ENCODE measurements around the gene KLHDC1.
"Not testable (repeated sequence)": the region's sequence is repeated elsewhere in the genome, so short reads cannot be mapped to it uniquely, and the experiment has no call there.

The KLHDC1 gene

DNA sequence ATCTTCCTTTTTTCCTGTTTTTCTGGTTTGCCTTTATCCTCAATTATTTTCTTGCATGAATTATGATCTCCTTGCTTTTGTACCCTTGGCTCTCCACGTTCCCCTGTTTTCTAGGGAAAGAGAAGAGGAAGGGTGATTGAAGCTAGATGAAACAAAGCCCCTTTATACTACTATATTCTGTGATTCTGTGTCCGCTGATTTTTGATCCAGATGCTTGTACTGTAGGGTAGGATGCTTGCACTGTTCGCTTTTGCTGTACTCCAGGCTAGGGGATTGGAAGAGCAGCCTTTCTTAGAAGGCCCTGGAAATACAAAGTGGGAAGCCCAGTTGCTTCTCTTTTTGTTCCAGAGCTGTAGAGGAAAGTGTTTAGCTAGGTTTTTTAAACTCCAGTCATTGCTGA is 40.0 kb downstream of the KLHDC1 start:
- no peak for DNase-seq

DNA sequence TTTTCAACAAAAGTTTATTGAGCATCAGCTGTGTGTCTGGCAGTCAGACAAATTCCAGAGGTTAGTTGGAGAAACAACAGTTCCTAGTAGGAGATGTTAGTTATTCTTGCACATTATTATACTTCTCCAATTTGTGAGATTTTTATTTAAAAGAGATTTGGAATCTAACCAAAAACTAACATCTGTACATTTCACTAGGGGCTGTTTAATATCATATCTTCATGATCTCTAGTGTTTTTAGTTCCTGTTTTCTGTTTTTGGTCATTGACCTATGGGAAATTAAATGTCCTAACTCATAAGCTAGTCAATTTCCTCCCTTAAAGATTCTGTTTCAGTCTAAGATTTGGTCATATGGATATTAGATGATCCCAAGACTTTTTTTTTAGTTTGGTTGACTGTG is 40.9 kb downstream of the KLHDC1 start:
- peak; percentile 4 for DNase-seq

DNA sequence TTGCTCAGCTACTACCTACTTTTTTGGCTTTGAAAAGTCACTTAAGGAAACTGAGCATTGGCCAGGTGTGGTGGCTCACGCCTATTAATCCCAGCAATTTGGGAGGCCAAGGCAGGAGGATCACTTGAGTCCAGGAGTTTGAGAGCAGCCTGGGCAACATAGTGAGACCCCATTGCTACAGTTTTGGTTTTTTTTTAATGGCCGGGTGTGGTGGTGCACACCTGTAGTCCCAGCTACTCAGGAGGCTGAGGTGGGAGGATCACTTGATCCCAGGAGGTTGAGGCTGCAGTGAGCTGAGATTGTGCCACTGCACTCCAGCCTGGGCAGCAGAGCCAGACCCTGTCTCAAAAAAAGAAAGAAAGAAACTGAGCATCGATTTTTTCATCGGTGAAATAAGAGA is 42.7 kb downstream of the KLHDC1 start:
- DNase-seq, result not testable (repeated sequence)

DNA sequence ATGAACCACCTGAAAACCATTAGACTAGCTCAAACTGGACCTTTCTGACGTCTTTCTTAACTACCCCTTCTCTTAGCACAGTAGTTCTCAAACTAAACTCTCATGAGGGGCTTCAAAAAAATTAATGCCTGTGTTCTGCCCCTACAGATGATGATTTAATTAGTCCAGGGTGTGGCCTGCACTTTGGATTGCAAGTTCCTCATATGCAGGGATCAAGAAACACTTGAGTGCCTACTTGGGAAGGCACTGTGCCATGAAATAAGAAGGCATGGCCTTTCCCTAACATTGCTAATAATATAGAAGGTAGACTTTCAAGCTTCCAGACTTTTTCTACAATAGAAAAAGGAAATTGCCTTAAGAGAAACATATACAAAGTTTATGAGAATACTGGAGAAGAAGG is 52.3 kb downstream of the KLHDC1 start:
- DNase-seq, result no peak

DNA sequence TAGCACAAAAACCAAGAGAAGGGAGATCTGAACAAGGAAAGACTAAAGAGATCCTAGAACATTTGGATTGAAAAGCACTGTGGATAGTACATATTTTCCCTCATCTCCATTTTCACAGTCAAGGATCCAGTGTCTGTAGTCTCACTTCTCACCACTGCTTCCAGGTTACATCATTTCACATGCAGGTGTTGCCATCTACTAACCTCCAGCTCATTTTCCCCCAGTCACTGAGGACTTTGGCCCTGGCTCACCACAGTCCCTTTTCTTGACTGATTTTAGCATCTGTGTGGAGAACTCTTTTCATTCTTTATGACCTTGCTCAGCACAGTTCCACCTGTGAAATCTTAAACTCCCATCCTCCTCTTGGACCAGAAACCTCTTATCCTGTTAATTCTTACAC is 53.6 kb downstream of the KLHDC1 start:
- not testable (repeated sequence) for DNase-seq

DNA sequence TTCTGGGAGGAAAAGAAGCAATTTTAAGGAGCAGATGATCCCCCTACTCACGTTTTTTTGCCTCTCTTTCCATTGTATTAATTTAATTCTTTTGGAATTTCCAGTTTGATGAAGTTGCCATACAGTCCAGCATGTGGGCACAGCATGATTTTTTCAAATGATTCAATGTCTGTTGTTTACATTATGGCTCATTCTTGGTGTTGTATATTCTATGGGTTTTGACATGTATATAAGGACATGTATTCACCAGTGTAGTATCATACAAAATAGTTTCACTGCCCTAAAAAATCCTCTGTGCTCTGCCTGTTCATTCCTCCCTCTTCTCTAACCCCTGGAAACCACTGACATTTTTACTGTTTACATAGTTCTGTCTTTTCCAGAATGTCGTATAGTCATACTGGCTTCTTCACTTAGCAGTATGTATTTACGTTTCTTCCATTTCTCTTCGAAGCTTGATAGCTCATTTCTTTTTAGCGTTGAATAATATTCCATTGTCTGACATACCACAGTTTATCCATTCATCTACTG is 61.7 kb downstream of the KLHDC1 start:
- DNase-seq, result no peak

DNA sequence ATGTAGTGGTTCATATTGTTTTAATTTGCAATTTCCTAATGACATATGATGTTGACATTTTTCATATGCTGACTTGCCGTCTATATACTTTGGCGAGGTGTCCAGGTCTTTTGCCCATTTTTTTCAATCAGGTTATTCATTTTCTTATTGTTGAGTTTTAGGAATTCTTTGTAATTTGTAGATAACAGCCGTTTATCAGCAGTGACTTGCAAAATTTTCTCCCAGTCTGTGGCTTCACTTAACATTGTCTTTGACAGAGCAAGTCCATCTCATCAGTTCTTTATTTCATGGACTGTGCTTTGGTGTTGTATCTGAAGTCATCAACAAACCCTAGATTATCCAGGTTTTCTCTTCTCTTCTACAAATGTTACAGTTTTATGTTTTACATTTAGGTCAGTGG is 62.5 kb downstream of the KLHDC1 start:
- no peak for DNase-seq

DNA sequence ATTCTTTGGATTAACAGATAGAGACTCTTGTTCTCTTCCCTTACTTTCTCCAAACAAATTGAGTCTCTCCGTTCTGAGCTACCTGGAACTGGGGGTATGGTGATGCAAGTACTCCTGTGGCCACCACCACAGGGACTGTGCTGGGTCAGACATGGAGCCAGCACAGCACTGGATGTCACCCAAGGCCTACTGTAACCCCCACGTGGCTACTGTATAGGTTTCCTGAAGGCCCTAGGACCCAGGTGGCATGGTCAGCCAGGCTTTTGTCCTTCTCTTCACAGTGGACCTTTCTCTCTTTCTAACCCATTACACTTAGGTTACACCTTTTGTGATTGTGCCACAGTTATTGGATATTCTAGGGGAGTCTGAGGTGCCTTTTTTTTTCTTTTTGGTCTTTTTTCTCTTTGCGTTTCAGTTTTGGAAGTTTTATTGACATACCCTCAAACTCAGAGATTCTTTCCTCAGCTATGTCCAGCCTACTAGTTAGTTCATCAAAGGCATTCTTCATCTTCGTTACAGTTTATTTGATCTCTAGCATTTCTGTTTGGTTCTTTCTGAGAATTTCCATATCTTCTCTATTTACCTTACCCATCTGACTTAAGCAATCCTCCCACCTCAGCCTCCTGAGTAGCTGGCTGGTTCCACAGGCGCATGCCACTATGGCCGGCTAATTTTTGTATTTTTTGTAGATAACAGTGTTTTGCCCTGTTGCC is 69.1 kb downstream of the KLHDC1 start:
- no peak for DNase-seq

DNA sequence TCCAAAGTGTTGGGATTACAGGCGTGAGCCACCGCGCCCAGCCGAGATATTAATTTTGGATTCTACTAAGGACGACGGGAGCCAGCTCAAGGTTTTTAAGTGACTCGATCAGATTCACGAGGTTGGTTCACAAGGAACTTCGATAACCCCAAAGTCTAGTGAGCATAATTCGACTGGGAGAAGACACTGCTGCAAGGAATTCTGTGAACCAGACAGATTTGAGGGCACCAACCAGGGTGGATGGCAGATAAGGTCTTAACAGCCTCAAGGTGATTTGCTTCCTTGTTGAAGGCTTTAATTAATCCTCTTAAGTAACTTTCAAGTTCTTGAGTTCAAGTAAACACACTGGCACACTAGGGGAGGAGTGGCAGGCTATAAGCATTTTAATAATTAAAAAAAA is 73.9 kb downstream of the KLHDC1 start:
- no peak for DNase-seq

DNA sequence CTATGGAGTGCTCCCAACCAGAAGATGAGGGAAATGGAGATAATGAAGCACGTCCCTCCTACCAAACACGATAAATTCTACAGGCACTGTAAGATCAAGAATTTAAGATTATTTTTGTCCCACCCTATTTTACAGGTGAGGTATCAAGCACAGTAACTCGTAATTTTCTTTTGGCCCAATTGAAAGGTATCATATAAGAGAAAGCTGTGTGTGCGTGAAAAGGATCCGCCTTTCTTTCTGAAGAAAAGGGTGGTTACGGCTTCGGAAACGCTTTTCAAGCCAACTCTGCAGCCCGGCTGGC is 74.3 kb downstream of the KLHDC1 start:
- DNase-seq, result no peak

DNA sequence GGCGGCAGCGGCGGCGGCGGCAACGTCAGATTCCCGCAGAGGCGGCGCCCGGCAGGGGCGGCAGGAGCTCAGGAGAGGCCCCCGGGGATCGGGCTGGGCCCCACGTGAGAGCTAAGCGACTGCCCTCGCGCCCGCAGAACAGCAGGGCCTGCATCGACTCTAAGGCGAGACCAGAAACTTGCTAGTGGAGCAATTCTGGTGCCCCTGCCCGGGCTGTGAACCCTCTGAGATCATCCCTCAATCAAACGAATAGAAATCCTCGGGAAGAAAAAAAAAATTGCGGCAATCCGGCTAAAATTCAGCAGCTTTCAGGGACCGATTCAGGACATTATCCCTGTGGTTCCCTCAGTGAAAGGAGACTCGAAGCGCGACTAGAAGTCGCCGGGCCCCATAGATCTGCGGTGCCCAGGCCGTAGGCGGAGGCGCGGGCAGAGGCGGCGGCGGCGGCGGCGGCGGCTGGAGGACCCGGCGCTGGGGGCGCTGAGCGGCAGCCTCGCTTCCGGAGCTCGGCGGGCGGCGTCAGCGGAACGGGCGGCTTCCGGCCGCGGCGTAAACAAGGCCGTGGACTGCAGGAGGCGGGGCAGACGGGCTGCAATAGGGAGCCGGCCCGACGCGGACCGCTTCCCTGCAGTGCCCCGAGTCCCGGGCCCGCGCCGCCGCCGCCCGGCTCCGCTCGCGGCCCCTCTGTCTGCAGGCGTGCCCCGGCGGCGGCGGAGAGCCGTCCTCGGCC is 74.8 kb downstream of the KLHDC1 start, which contains the start of gene KLHDC2:
Gene KLHDC2, plus strand, starts transcription at position 583 of the 730 bp plus-strand sequence. CDS start 316 bp downstream, outside the sequence.
- DNase-seq, result peak; percentile 71

DNA sequence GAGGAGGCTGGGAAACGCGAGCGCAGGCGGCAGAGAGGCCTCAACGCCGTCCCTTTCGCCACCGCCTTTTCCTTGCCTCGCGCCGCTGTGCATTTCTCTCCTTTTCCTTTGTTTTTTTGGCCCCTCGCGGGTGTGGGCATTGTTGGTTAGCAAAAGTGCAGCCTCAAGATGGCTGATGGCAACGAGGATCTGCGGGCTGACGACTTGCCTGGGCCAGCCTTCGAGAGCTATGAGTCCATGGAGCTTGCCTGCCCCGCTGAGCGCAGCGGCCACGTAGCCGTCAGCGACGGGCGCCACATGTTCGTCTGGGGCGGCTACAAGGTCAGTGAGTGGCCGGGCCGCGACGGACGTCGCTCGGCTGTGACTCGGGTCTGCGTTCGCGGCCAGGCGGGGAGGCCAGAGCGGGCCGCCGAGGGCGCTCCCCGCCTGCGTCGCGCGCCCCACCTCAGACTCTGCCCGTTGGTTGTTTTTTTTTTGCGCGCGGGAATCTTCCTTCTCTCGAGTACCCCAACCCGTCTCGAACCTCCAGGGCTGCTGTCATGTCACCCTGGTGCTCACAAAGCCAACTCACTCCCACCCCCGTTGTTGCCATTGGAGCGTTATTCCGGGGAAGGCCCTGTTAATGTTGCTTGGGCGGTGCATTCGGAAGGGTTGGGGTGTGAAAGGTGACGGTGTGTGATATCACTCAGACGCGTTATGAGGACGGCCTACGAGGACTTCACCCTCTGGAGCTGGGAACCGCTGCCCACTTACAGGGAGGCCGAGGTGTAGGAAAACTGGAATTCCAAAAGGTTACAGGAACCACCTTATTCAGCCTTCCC is 75.6 kb downstream of the KLHDC1 start:
- peak; percentile 32 for DNase-seq

DNA sequence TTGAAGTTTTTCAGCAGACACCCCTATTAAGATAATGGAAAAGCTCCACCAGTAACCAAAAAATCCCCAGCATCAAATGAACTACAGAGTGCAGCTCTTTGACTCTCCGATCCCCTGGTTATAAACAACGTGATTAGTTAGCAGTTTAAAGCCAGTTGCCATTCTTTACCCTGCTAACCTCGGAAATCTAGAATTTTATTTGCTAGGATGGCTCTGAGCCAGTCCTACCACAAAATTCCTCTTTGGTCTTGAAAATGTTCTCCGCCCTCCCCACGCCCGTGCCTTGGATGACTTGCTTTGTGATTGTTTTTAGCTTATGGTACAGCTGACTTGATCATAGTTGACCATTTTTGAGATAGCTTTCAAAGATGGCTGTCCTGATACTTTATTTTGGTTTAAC is 76.3 kb downstream of the KLHDC1 start:
- DNase-seq, result no peak

DNA sequence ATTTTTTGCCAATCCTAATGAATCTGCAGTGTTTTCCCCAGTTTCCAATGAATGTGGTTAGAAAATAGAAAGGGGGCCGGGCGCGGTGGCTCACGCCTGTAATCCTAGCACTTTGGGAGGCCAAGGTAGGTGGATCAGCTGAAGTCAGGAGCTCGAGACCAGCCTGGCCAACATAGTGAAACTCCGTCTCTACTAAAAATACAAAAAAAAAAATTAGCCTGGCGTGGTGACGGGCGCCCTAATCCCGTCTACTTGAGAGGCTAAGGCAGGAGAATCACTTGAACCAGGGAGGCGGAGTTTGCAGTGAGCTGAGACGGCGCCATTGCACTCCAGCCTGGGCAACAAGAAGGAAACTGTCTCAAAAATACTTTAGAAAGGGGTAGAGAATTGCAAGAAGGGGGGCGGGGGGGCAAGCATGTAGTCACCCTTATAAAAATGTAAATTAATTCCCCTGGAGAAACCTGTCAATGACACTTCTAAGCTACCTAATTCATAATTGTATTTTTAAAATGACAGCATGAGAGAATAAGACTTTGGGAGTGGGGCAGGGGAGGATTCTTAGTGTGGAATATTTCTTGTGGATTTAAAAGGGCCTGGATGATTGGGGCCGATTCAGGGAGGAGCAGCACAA is 76.8 kb downstream of the KLHDC1 start:
- peak; percentile 10 for DNase-seq

DNA sequence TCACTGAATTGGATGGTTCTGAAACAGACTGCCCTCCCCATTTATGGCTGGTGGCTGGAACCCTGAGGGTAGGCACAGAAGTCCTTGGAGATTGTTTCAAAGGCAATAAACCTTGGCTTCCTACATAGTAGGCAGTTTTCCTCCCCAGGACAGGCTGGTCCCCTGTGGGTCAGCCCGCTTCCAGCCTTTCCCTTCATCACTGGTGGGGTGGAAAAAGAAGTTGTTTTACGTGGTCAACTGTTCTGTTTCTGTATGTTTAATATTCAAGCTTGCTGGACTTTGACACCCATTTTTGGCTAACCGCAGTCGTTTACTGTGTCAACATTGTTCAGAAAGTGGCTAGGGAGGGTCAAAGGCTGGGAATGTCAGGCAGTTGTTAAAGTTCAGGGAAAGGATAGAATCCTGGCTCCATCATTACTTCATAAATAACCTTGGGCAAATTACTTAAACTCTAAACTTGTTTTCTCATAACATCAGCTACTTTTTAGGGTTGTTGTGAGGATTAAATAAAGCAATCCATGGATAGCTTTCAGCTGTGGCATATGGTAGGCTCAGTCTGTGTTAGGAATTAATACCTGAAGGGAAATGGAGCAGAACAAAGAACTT is 77.4 kb downstream of the KLHDC1 start:
- DNase-seq, result no peak

DNA sequence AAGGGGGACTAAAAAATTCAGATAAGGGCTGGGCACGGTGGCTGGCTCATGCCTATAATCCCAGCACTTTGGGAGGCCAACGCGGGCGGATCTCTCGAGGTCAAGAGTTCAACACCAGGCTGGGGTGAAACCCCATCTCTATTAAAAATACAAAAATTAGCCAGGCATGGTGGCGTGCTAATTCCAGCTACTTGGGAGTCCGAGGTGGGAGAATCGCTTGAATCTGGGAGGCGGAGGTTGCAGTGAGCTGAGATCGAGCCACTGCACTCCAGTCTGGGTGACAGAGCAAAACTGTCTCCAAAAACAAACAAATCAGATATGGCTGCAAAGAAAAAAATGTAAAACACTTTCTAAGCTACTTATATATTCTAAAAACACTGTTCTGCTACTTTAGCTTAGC is 78.8 kb downstream of the KLHDC1 start:
- not testable (repeated sequence) for DNase-seq

DNA sequence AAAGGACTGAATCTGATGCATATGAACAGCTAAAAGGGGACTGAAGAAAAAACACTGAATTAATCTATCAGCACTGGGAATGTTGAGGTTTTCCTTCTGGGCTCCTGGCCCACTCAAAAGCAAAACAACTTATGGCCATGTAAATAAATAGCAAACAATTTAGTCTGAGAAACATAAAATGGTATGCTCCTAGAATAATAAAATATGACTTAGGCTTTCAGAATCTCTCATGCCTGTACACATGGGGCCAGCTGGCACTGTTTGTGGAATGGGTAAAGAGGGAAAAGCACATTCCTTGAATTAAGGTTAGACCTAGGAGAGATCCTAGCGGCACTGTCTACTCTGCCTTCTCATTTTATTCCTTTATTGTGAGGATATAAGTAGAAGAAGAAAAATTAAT is 81.2 kb downstream of the KLHDC1 start:
- no peak for DNase-seq

DNA sequence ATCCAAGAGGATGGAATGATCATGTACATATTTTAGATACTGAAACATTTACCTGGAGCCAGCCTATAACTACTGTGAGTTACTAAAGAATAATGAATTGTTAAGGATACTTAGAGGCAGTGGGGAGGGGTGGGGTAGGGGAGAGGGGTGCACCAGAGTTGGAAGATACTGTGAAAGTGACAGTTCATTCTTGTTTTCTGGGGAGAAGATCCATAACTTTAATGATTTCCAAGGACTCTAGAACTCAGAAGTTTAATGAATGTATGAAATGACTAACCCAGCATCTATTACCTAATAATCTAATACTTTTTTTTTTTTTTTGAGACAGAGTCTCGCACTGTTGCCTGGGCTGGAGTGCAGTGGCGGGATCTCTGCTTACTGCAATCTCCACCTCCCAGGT is 85.5 kb downstream of the KLHDC1 start:
- no peak for DNase-seq

DNA sequence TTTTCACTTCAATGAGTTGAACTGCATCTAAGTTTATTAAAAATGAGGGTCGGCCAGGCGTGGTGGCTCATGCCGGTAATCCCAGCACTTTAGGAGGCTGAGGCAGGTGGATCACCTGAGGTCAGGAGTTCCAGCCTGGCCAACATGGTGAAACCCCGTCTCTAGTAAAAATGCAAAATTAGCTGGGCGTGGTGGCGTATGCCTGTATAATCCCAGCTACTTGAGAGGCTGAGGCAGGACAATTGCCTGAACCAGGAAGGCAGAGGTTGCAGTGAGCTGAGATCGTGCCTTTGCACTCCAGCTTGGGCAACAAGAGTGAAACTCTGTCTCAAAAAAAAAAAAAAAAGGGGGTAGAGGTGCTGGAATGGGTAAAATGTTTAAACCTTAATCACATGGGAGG is 88.1 kb downstream of the KLHDC1 start:
- DNase-seq, result not testable (repeated sequence)

DNA sequence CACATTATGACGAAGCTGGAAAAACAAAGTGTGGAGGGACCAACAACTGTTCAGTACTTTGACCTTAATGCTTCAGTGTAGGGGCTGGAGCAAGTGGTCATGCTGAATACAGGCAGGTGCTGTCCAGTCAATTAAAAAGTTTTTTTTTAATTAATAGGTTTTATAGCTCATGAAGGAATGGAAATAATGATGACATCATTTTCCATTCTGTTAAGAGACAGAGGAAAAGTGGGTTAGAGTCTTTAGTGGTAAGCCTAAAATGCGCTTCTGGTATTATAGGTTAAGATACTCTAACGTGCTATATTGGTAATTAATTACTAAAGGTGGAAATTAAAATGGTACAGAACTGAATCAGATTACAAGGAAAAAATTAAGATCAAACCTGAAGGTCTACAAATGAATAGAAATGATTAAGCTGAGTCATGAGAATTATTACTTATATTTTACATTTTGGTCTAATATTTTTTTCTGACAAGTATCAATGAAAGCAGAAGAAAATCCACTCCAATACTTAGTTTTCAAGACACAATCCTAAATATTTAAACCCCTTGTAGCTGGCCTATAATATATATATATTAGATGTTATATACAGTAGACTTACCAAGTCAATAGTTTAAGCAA is 90.6 kb downstream of the KLHDC1 start:
- DNase-seq, result no peak

DNA sequence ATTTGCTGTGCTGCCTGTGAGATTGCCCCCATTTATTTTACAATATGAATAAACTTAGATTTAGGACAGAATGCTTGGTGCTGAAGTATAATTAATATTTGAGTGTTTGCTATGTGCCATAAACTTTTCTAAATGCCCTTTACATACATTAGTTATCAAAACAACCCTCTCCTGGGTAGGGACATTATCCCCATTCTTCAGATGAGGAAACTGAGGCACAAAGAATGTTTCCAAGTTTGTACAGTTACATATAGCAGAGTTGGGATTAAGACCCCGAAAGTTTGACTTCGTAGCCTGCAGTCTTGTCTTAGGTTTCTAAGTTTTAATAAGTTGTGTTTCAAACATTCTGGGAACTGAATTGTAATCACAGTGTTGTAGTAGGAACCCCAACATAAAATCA is 93.4 kb downstream of the KLHDC1 start:
- no peak for DNase-seq

DNA sequence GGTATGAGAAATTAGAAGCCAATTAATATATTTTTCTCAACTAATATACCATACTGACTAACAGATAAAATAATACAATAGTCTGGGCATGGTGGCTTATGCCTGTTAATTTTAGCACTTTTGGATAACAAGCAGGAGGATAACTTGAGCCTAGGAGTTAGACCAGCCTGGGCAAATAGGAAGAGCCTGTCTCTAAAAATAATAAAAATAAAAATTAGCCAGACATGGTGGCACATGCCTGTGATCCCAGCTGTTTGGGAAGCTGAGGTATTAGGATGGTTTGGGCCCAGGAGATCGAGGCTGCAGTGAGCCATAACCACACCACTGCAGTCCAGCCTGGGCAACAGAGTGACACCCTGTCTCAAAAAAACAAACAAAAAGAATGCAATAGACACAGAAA is 99.7 kb downstream of the KLHDC1 start:
- DNase-seq, result no peak
